Neural progenitor cell (in vitro differentiated cells): ENCODE measurements around the gene WDFY2. TPM values are rescaled to one million over a fixed set of nuclear protein-coding genes. Genes with fewer than 3 reads are reported as not detected.

Experiments used
- DNase-seq: peaks from one replicate; pipeline ENCODE4 v3.0.0-alpha.2; 2016; ENCODE audit warnings: low spot score
- H2AFZ ChIP-seq: fragments of 200-600 bp; sonication (generic); replicated peaks from 2 replicates; pipeline ENCODE4 v1.6.1; 2016; ENCODE audit warnings: antibody characterized with exemption
- H3F3A ChIP-seq: fragments of 200-600 bp; sonication (generic); 2 replicates; pipeline ENCODE4 v1.6.1; 2016; ENCODE audit warnings: antibody characterized with exemption, low read depth
- H3K27ac ChIP-seq: fragments of 200-600 bp; sonication (generic); 2 replicates; pipeline ENCODE4 v1.5.1; 2016; ENCODE audit warnings: mild to moderate bottlenecking
- H3K27me3 ChIP-seq: fragments of 200-600 bp; sonication (generic); 2 replicates; pipeline ENCODE4 v1.6.1; 2016; ENCODE audit warnings: mild to moderate bottlenecking, moderate library complexity
- H3K36me3 ChIP-seq: fragments of 200-600 bp; sonication (generic); 2 replicates; pipeline ENCODE4 v1.5.1; 2016
- H3K4me1 ChIP-seq: fragments of 200-600 bp; sonication (generic); 2 replicates; pipeline ENCODE4 v1.6.1; 2016; ENCODE audit warnings: mixed run types
- H3K4me2 ChIP-seq: fragments of 200-600 bp; sonication (generic); 2 replicates; pipeline ENCODE4 v1.6.1; 2016
- H3K4me3 ChIP-seq: fragments of 200-600 bp; sonication (generic); 2 replicates; pipeline ENCODE4 v1.5.1; 2016
- H3K79me2 ChIP-seq: fragments of 200-600 bp; sonication (generic); 2 replicates; pipeline ENCODE4 v1.6.1; 2016; ENCODE audit warnings: low read depth
- H3K9ac ChIP-seq: fragments of 200-600 bp; sonication (generic); 2 replicates; pipeline ENCODE4 v1.6.1; 2016
- H3K9me3 ChIP-seq: fragments of 200-600 bp; sonication (generic); 2 replicates; pipeline ENCODE4 v1.5.1; 2016; ENCODE audit warnings: low read depth
- H4K20me1 ChIP-seq: fragments of 200-600 bp; sonication (generic); 2 replicates; pipeline ENCODE4 v1.6.1; 2016; ENCODE audit warnings: low read depth
- H3K27ac Mint-ChIP-seq: 3 replicates; pipeline ENCODE4 v1.8.0; 2021; ENCODE audit warnings: mixed read lengths
- H3K27me3 Mint-ChIP-seq: 2 replicates; pipeline ENCODE4 v1.8.0; 2022; ENCODE audit warnings: low read depth, mild to moderate bottlenecking, inconsistent platforms, moderate library complexity, mixed read lengths; ENCODE audit not compliant: insufficient read depth
- H3K36me3 Mint-ChIP-seq: 3 replicates; pipeline ENCODE4 v1.8.0; 2021; ENCODE audit warnings: mixed read lengths
- H3K4me1 Mint-ChIP-seq: 3 replicates; pipeline ENCODE4 v1.8.0; 2021; ENCODE audit warnings: mixed read lengths
- H3K4me3 Mint-ChIP-seq: 3 replicates; pipeline ENCODE4 v1.8.0; 2021; ENCODE audit warnings: mild to moderate bottlenecking, moderate library complexity, mixed read lengths
- H3K9me3 Mint-ChIP-seq: 3 replicates; pipeline ENCODE4 v1.8.0; 2020; ENCODE audit warnings: mixed read lengths
- CTCF ChIP-seq: fragments of 200-600 bp; sonication (generic); IDR thresholded peaks from 2 replicates; pipeline ENCODE4 v1.5.1; 2017; ENCODE audit warnings: antibody characterized with exemption, mild to moderate bottlenecking
- EZH2 ChIP-seq: fragments of 200-600 bp; sonication (generic); IDR thresholded peaks from 2 replicates; pipeline ENCODE4 v1.6.1; 2017; ENCODE audit warnings: antibody characterized with exemption, mild to moderate bottlenecking, moderate library complexity
- EZH2phosphoT487 ChIP-seq: fragments of 200-600 bp; sonication (generic); IDR thresholded peaks from 2 replicates; pipeline ENCODE4 v1.6.1; 2017; ENCODE audit warnings: antibody characterized with exemption
- total RNA-seq: library from RNA; depleted of rRNA; stranded (reverse); fragments of >200 nt; gene quantifications from 2 replicates; pipeline ENCODE4 v1.2.3, GENCODE V29; 2015; ENCODE audit warnings: low replicate concordance

Gene WDFY2
- total RNA-seq, 1 donor from 2014 or later: 18.3 TPM

GRCh38 chr13:51628059-51628852 is 44.0 kb downstream of the WDFY2 start:
- Histone ChIP-seq H3K9ac (no peak overlapping the region), H3K27me3 (no peaks in the 10 kb centered on the region), H3K4me3 (no peak overlapping the region), H3K79me2 (peaks cover 81% of the 10 kb centered on the region), H2AFZ (no peak overlapping the region), H3K27ac (no peak overlapping the region), H3K4me1 (peaks cover 14% of the 10 kb centered on the region), H3K9me3 (no peaks in the 10 kb centered on the region), H3F3A (peaks cover 18% of the 10 kb centered on the region), H4K20me1 (peaks cover 11% of the 10 kb centered on the region), H3K4me2 (no peak overlapping the region), H3K36me3 (no peaks in the 10 kb centered on the region)
- Mint-ChIP-seq H3K36me3 (peaks cover 4% of the 10 kb centered on the region), H3K4me1 (peaks cover 39% of the 10 kb centered on the region), H3K9me3 (peaks cover 3% of the 10 kb centered on the region), H3K27ac (no peak overlapping the region), H3K27me3 (peaks cover 3% of the 10 kb centered on the region), H3K4me3 (no peak overlapping the region)
- TF ChIP-seq CTCF (no peak), EZH2 (no peak), EZH2phosphoT487 (no peak)
- no peak for DNase-seq

GRCh38 chr13:51629491-51630287 is 45.4 kb downstream of the WDFY2 start:
- H3K36me3 ChIP-seq: no peaks in the 10 kb centered on the region
- H3K27ac ChIP-seq: no peak overlapping the region
- H3F3A ChIP-seq: peaks cover 19% of the 10 kb centered on the region
- H3K27me3 ChIP-seq: no peaks in the 10 kb centered on the region
- no peak overlapping the region for H2AFZ ChIP-seq
- Mint-ChIP-seq H3K4me1 (peaks cover 50% of the 10 kb centered on the region), H3K27me3 (peaks cover 3% of the 10 kb centered on the region), H3K36me3 (peaks cover 5% of the 10 kb centered on the region), H3K4me3 (no peak overlapping the region), H3K27ac (no peak overlapping the region), H3K9me3 (peaks cover 3% of the 10 kb centered on the region)
- H3K4me2 ChIP-seq: no peak overlapping the region
- DNase-seq: no peak
- H3K9me3 ChIP-seq: no peaks in the 10 kb centered on the region
- H3K4me3 ChIP-seq: no peak overlapping the region
- TF ChIP-seq CTCF: no peak
- TF ChIP-seq EZH2phosphoT487: no peak
- TF ChIP-seq EZH2: no peak
- H4K20me1 ChIP-seq: peaks cover 18% of the 10 kb centered on the region
- H3K79me2 ChIP-seq: peaks cover 81% of the 10 kb centered on the region
- peaks cover 27% of the 10 kb centered on the region for H3K4me1 ChIP-seq
- no peak overlapping the region for H3K9ac ChIP-seq

DNA sequence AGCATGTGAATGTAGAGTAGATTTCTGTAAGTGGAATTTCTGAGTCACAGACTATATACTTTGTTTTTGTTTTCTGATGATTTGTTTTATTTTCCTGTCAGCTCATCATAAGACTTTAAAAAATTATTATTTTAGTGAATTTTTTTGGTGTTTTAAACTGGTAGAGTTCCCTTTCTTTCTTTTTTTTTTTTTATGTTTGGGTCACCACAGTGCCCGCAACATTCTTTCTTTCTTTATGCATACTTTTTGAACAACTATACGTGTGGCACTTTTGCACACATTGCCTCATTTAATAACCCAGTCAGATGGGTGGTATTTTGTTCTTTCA is 46.0 kb downstream of the WDFY2 start:
- peaks cover 83% of the 10 kb centered on the region for H3K79me2 ChIP-seq
- no peak overlapping the region for H3K27ac ChIP-seq
- H3K27ac Mint-ChIP-seq: no peak overlapping the region
- H4K20me1 ChIP-seq: peaks cover 18% of the 10 kb centered on the region
- no peak for TF ChIP-seq EZH2
- TF ChIP-seq CTCF: no peak
- TF ChIP-seq EZH2phosphoT487: no peak
- H3K9me3 ChIP-seq: no peaks in the 10 kb centered on the region
- peaks cover 3% of the 10 kb centered on the region for H3K9me3 Mint-ChIP-seq
- H3K4me2 ChIP-seq: no peak overlapping the region
- H3K4me1 ChIP-seq: peaks cover 29% of the 10 kb centered on the region
- H3K4me1 Mint-ChIP-seq: peaks cover 54% of the 10 kb centered on the region
- no peak for DNase-seq
- H3K9ac ChIP-seq: no peak overlapping the region
- H3K36me3 ChIP-seq: no peaks in the 10 kb centered on the region
- H3F3A ChIP-seq: peaks cover 19% of the 10 kb centered on the region
- H3K36me3 Mint-ChIP-seq: peaks cover 5% of the 10 kb centered on the region
- H3K4me3 ChIP-seq: no peak overlapping the region
- H2AFZ ChIP-seq: no peak overlapping the region
- H3K4me3 Mint-ChIP-seq: no peak overlapping the region
- no peaks in the 10 kb centered on the region for H3K27me3 ChIP-seq
- peaks cover 3% of the 10 kb centered on the region for H3K27me3 Mint-ChIP-seq
